Astrocyte (in vitro differentiated cells and primary cell): ENCODE results near the gene LEMD2.

Source experiments
- EZH2 ChIP-seq: IDR thresholded peaks from 2 replicates; pipeline ENCODE4 v1.6.1; 2012; ENCODE audit warnings: mild to moderate bottlenecking, low read length, inconsistent platforms; ENCODE audit not compliant: insufficient read depth
- TF ChIP-seq, protein P1 (sequence below): IDR thresholded peaks from 2 replicates; pipeline ENCODE4 v1.5.1; 2011; ENCODE audit warnings: low read depth, mild to moderate bottlenecking, inconsistent platforms, low read length, moderate library complexity; ENCODE audit not compliant: insufficient read depth

DNA sequence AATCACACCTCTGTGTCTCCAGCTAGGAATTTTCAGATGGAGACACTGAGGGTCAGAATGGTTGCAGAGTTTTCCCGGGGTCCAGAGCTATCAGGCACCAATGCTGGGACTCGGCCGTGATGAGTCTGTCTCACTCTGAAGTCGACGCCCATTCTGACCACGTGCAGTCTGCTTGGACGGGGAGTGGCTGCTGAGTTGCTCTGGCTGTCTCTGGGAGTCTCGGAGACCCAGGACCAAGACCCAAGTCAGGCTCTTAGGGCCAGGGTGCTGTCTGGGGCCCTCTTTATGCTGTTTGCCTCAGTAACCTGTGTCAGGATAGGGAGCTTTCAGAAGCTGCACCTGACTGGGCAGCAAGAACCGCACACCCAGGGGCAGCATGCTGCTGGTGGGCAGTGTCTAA is 46.8 kb downstream of the LEMD2 start:
- TF ChIP-seq, protein P1, sequence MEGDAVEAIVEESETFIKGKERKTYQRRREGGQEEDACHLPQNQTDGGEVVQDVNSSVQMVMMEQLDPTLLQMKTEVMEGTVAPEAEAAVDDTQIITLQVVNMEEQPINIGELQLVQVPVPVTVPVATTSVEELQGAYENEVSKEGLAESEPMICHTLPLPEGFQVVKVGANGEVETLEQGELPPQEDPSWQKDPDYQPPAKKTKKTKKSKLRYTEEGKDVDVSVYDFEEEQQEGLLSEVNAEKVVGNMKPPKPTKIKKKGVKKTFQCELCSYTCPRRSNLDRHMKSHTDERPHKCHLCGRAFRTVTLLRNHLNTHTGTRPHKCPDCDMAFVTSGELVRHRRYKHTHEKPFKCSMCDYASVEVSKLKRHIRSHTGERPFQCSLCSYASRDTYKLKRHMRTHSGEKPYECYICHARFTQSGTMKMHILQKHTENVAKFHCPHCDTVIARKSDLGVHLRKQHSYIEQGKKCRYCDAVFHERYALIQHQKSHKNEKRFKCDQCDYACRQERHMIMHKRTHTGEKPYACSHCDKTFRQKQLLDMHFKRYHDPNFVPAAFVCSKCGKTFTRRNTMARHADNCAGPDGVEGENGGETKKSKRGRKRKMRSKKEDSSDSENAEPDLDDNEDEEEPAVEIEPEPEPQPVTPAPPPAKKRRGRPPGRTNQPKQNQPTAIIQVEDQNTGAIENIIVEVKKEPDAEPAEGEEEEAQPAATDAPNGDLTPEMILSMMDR, result no peak
- TF ChIP-seq EZH2, result no peak
